Pancreas (tissue), 10 donors: Measurements from ENCODE around the gene SLC6A19. TPM values are rescaled to one million over a fixed set of nuclear protein-coding genes. Genes with fewer than 3 reads are reported as not detected.

Experiments used
- ATAC-seq, 4 donors: fragments of 200-7000 bp; cut with Tn5 transposase; one replicate each; pipeline versions ENCODE4 v1.8.0 to v1.9.1; 2020; ENCODE audit warnings: mild to moderate bottlenecking in 4 of 4, moderate library complexity in 4 of 4
- DNase-seq, 6 donors: peaks; one replicate each; pipeline ENCODE4 v3.0.0-alpha.2; 2020
- FAIRE-seq: peaks from 2 replicates; lab custom pipeline; 2012; peaks lifted over from hg19 to GRCh38; lab: Jason Lieb, UNC
- H3K27ac ChIP-seq, 4 donors: fragments of 200-600 bp; sonication (generic); 1 replicate in 3 of 4; 2 replicates in 1 of 4; pipeline versions ENCODE4 v1.5.0 to v1.8.0; 2020
- H3K27me3 ChIP-seq, 4 donors: fragments of 200-600 bp; one replicate each; pipeline ENCODE4 v1.8.0; 2021
- H3K36me3 ChIP-seq, 3 donors: fragments of 200-600 bp; sonication (generic) in 1 of 3; one replicate each; pipeline versions ENCODE4 v1.5.0 to v1.8.0; 2020 to 2021
- H3K4me1 ChIP-seq, 3 donors: fragments of 200-600 bp; one replicate each; pipeline ENCODE4 v1.8.0; 2021
- H3K4me3 ChIP-seq, 4 donors: fragments of 200-600 bp; sonication (generic) in 2 of 4; one replicate each; pipeline versions ENCODE4 v1.5.0 to v1.8.0; 2020 to 2021
- H3K9me3 ChIP-seq, 4 donors: fragments of 200-600 bp; one replicate each; pipeline ENCODE4 v1.8.0; 2021
- CTCF ChIP-seq, 4 donors: fragments of 200-600 bp; sonication (generic) in 3 of 4; IDR thresholded peaks; one replicate each; pipeline versions ENCODE4 v1.5.0 to v1.8.0; 2021; ENCODE audit warnings: antibody characterized with exemption in 4 of 4
- WGBS, 2 donors: extraction: QIAGEN DNeasy Blood & Tissue Kit; methylation state at CpG; one replicate each; pipeline ENCODE4 v1.1.7; 2013; 5-methylcytosine and 5-hydroxymethylcytosine counted together
- intact Hi-C, 3 donors: fragments of 100-400 bp; cut with DNase I; formaldehyde crosslinking; loops; one replicate each; pipeline versions ENCODE4 v1.11.1 to v1.14.2; 2022
- polyA plus RNA-seq, 2 donors: library from polyadenylated mRNA; stranded (reverse); fragments of 200-250 nt; gene quantifications; one replicate each; pipeline ENCODE4 v1.2.3, GENCODE V29; 2013
- total RNA-seq, 6 donors: library from RNA; stranded (reverse); fragmentation: NEBNext Ultra II Directional in 4 of 6; extraction: Animal tissue kit (Norgen Biotek cat#: 25700) in 4 of 6; gene quantifications; one replicate each; pipeline versions ENCODE4 v1.2.1 to v1.2.4, GENCODE V29; 2021 to 2023
- donor health status: healthy with polysubstance abuse.
- donor health status: DM: no; HTN: no; CAD: no; lungs with moderate emphysema.
- donor health status: DM: no; HTN: no; CAD: no.
- donor health status: control.
- donor health status: control.
- donor health status: Bipolar disorder and iron deficiency.
- donor health status: DM: yes; HTN: yes; CAD: no.
- donor health status: DM: no; HTN: no; CAD: no.
- donor health status: DM: no; HTN: no; CAD: no.
- donor health status: DM: yes; HTN: yes; CAD: no.

Gene SLC6A19
- total and polyA plus RNA-seq, 8 donors = 0.08 to 3.9 (median 0.29) TPM

GRCh38 chr5:1194378-1194777 lies 7.0 kb upstream of the SLC6A19 start:
- ATAC-seq = no peak
- 91 to 92% methylated on average over 6 of the region's 6 CpGs for WGBS, 2 donors

GRCh38 chr5:1195439-1195838 lies 6.0 kb upstream of the SLC6A19 start:
- WGBS, 2 donors = 92% methylated on average over 5 of the region's 5 CpGs

More at GRCh38 chr5:1194378-1194777, 7.0 kb upstream of the SLC6A19 start:
- H3K27ac ChIP-seq = no peak overlapping the region
- no peaks in the 10 kb centered on the region for H3K9me3 ChIP-seq
- no peak for TF ChIP-seq CTCF (IDR thresholded peaks at IDR 0.05)
- DNase-seq (no peak), FAIRE-seq (no peak)
- H3K36me3 ChIP-seq = no peaks in the 10 kb centered on the region
- no peaks in the 10 kb centered on the region for H3K27me3 ChIP-seq
- intact Hi-C loops = no loop called here
- no peak overlapping the region for H3K4me3 ChIP-seq
- H3K4me1 ChIP-seq = no peaks in the 10 kb centered on the region

GRCh38 chr5:1195916-1196315 lies 5.5 kb upstream of the SLC6A19 start:
- Histone ChIP-seq H3K27me3 (no peaks in the 10 kb centered on the region), H3K9me3 (no peaks in the 10 kb centered on the region), H3K36me3 (no peaks in the 10 kb centered on the region), H3K27ac (no peak overlapping the region), H3K4me3 (no peak overlapping the region), H3K4me1 (no peaks in the 10 kb centered on the region)
- no peak for TF ChIP-seq CTCF (IDR thresholded peaks at IDR 0.05)
- intact Hi-C loops = no loop called here
- FAIRE-seq (no peak), DNase-seq (peak in 2 of 6 donors; percentile 7 to 37), ATAC-seq (no peak)
- WGBS, 2 donors = 85 to 86% methylated on average over 24 of the region's 24 CpGs

More at GRCh38 chr5:1195439-1195838, 6.0 kb upstream of the SLC6A19 start:
- H3K4me1 ChIP-seq = no peaks in the 10 kb centered on the region
- H3K9me3 ChIP-seq = no peaks in the 10 kb centered on the region
- DNase-seq = peak in 1 of 6 donors; percentile 40
- H3K36me3 ChIP-seq = no peaks in the 10 kb centered on the region
- TF ChIP-seq CTCF (IDR thresholded peaks at IDR 0.05) = no peak
- ATAC-seq = no peak
- no peak overlapping the region for H3K27ac ChIP-seq
- intact Hi-C loops = no loop called here
- no peak for FAIRE-seq
- H3K27me3 ChIP-seq = no peaks in the 10 kb centered on the region
- H3K4me3 ChIP-seq = no peak overlapping the region

GRCh38 chr5:1196562-1196961 lies 4.8 kb upstream of the SLC6A19 start:
- WGBS, 2 donors = 83 to 86% methylated on average over 1 of the region's 1 CpG
- no peak for ATAC-seq
- DNase-seq = no peak
- intact Hi-C loops = no loop called here
- Histone ChIP-seq H3K9me3 (no peaks in the 10 kb centered on the region), H3K36me3 (no peaks in the 10 kb centered on the region), H3K27me3 (no peaks in the 10 kb centered on the region), H3K27ac (no peak overlapping the region), H3K4me1 (no peaks in the 10 kb centered on the region), H3K4me3 (no peak overlapping the region)
- no peak for FAIRE-seq
- no peak for TF ChIP-seq CTCF (IDR thresholded peaks at IDR 0.05)

DNA sequence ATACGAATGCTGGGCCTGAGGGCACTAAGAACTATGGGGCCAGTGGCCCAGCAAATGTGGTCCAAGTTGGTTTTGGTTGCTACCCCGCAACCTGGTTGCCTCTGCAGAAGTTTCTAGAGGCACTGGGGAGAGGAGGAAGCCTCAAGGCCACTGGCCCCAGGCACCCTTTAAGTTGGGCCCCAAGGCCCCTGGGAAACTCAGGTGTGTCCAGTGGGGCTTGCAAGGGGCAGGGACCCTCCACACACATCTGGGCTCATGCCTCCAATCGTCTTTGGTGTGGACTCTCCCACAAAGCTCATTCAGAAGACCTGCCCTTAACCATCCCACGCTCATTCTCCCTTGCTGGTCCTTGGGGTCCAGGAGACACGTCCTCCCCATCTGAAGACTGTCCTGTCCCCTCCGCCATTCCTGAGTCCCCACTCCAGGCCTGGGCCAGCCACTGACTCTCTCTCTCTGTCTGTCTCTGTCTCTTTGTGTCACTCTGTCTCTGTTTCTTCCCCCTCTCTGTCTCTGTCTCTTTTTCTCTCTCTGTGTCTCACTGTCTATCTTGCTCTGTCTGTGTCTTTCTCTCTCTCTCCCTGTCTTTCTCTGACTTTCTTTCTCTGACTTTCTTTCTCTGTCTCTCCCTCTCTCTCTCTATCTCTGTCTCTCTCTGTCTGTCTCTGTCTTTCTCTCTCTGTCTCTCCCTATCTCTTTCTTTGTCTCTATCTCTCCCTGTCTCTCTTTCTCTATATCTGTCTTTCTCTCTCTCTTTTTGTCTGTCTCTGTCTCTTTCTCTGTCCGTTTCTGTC lies 3.3 kb upstream of the SLC6A19 start:
- peak in 1 of 6 donors; percentile 8 for DNase-seq
- no peak for TF ChIP-seq CTCF (IDR thresholded peaks at IDR 0.05)
- intact Hi-C loops = no loop called here
- no peaks in the 10 kb centered on the region for H3K9me3 ChIP-seq
- no peak overlapping the region for H3K27ac ChIP-seq
- ATAC-seq = no peak
- 87 to 93% methylated on average over 7 of the region's 7 CpGs for WGBS, 2 donors
- H3K4me3 ChIP-seq = no peak overlapping the region
- no peak for FAIRE-seq
- no peaks in the 10 kb centered on the region for H3K36me3 ChIP-seq
- no peaks in the 10 kb centered on the region for H3K4me1 ChIP-seq
- H3K27me3 ChIP-seq = no peaks in the 10 kb centered on the region
